ENCODE data around the gene CEBPA.

The CEBPA gene

DNA sequence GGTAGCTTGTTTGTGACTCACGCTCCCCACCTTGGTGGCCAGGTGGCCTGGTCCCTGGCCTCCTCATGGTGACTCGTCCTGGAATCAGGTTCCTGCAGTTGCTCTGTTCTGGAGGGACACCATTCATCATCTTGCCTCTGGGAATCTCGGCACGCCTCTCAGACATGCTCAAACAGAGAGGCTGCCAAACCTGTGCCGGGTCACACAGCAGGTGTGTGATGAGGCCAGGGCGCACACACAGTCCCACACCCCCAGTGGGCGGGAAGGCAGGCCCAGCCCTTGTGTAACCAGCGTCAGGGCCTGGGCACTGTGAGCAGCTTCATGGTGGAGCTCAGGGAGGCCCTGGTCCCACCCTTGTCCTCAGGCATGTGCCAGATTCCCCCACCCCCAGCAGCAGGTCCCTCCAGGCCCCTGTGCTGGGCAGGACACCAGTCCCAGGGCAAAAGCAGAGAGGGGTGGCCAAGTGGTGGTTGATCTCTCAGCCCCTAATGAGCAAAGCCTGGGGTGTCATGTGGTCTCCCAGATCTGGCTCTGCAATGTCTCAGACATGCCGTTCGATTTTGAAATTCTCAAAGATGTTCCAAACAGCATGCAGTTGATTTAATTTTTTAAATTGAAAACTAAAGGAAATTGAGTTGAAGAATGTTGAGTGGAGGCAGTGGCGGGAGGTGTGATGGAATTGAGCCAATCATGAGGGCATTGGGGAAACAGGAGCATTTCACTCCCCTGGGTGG lies 12.1 kb downstream of the CEBPA start:
- TF ChIP-seq, protein P1, sequence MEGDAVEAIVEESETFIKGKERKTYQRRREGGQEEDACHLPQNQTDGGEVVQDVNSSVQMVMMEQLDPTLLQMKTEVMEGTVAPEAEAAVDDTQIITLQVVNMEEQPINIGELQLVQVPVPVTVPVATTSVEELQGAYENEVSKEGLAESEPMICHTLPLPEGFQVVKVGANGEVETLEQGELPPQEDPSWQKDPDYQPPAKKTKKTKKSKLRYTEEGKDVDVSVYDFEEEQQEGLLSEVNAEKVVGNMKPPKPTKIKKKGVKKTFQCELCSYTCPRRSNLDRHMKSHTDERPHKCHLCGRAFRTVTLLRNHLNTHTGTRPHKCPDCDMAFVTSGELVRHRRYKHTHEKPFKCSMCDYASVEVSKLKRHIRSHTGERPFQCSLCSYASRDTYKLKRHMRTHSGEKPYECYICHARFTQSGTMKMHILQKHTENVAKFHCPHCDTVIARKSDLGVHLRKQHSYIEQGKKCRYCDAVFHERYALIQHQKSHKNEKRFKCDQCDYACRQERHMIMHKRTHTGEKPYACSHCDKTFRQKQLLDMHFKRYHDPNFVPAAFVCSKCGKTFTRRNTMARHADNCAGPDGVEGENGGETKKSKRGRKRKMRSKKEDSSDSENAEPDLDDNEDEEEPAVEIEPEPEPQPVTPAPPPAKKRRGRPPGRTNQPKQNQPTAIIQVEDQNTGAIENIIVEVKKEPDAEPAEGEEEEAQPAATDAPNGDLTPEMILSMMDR (IDR thresholded peaks at IDR 0.05) = no peak
- Mint-ChIP-seq H3K36me3 (ENCODE audit: low read depth) (no peaks in the 10 kb centered on the region), H3K27me3 (ENCODE audit: low read depth, poor library complexity) (peaks cover 58% of the 10 kb centered on the region), H3K27ac (no peak overlapping the region), H3K4me1 (peaks cover 43% of the 10 kb centered on the region), H3K9me3 (peaks cover 31% of the 10 kb centered on the region), H3K4me3 (no peak overlapping the region)
- no peak for DNase-seq

DNA sequence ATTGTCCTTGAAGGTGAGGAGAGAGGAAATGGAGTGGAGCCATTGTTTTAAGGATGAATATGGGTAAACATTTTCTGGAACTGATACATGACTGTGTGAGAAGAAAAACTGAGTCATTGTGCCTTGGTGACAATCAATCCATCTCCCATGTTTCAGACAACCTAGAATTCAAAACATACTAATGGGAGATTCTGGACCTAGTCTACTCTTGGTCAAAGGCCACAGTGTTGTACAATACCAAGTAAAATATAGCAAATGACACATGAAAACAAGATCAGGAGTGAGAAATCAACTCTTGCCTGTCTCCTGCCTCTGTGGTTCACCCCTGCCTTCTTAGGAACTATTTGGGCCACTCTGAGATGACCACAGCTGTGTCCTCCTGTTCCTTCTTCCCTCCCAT lies 13.1 kb downstream of the CEBPA start:
- H3K4me3 Mint-ChIP-seq = no peak overlapping the region
- TF ChIP-seq, protein P1 (IDR thresholded peaks at IDR 0.05) = no peak
- H3K36me3 Mint-ChIP-seq (ENCODE audit: low read depth) = no peaks in the 10 kb centered on the region
- no peak overlapping the region for H3K27ac Mint-ChIP-seq
- H3K4me1 Mint-ChIP-seq = peaks cover 43% of the 10 kb centered on the region
- peaks cover 64% of the 10 kb centered on the region for H3K27me3 Mint-ChIP-seq (ENCODE audit: low read depth, poor library complexity)
- peaks cover 31% of the 10 kb centered on the region for H3K9me3 Mint-ChIP-seq
- no peak for DNase-seq

DNA sequence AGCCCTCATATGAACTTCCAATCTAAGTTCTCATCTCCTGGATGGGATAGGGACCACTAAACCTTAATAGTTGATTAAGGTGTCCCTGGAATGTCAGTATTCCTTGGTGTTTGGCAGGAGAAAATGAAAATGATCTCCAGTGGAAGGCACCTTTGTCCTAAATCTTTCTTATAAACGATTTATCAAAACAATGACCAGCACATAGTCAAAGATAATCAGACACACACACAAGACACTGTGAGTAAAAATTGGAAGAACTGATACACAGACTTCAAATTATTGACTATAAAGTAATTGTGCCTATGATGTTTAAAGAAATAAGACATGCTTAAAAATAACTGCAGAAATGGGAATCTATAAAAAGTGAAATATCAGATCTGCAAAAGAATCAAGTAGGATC lies 13.7 kb downstream of the CEBPA start:
- peaks cover 31% of the 10 kb centered on the region for H3K9me3 Mint-ChIP-seq
- DNase-seq = no peak
- H3K4me1 Mint-ChIP-seq = peaks cover 37% of the 10 kb centered on the region
- H3K27ac Mint-ChIP-seq = no peak overlapping the region
- TF ChIP-seq, protein P1 (IDR thresholded peaks at IDR 0.05) = no peak
- no peaks in the 10 kb centered on the region for H3K36me3 Mint-ChIP-seq (ENCODE audit: low read depth)
- peaks cover 66% of the 10 kb centered on the region for H3K27me3 Mint-ChIP-seq (ENCODE audit: low read depth, poor library complexity)
- H3K4me3 Mint-ChIP-seq = no peak overlapping the region

DNA sequence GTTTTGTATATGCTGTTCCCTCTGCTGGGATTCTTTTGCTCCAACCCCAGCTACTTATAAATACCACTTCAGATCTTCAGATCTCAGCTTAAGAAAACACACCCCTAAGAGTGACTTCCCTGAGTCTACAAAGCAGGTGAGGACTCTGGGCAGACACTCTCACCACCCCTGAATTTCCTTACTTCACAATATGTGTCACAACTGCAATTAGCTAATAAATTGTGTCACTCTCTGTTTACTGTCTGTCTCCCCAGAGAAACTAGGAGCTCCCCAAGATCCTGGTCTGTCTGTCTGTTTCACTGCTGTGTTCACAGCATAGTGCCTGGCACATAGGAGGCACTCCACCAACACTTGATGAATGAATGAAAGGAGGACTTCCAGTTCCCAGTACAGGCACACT lies 14.4 kb downstream of the CEBPA start:
- TF ChIP-seq, protein P1 (IDR thresholded peaks at IDR 0.05) = no peak
- H3K36me3 Mint-ChIP-seq (ENCODE audit: low read depth) = no peaks in the 10 kb centered on the region
- H3K4me1 Mint-ChIP-seq = peaks cover 30% of the 10 kb centered on the region
- DNase-seq = no peak
- peaks cover 31% of the 10 kb centered on the region for H3K9me3 Mint-ChIP-seq
- peaks cover 66% of the 10 kb centered on the region for H3K27me3 Mint-ChIP-seq (ENCODE audit: low read depth, poor library complexity)
- H3K4me3 Mint-ChIP-seq = no peak overlapping the region
- H3K27ac Mint-ChIP-seq = no peak overlapping the region

DNA sequence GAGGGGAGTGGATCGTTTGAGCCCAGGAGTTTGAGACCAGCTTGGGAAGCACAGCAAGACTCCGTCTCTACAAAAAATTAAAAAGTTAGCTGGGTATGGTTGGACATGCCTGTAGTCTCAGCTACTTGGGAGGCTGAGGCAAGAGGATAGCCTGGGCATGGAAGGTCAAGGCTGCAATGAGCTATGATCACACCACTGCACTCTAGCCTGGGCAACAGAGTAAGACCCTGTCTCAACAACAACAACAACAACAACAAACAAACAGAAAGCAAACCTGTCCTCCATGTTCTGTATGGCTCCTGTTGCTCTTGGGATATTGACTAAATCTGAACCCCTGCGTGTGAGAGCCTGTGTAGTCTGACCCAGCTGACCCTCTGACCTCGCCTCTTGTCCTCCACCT lies 14.9 kb downstream of the CEBPA start:
- peaks cover 29% of the 10 kb centered on the region for H3K4me1 Mint-ChIP-seq
- peaks cover 31% of the 10 kb centered on the region for H3K9me3 Mint-ChIP-seq
- TF ChIP-seq, protein P1 (IDR thresholded peaks at IDR 0.05) = no peak
- no peak for DNase-seq
- peaks cover 66% of the 10 kb centered on the region for H3K27me3 Mint-ChIP-seq (ENCODE audit: low read depth, poor library complexity)
- no peak overlapping the region for H3K4me3 Mint-ChIP-seq
- H3K36me3 Mint-ChIP-seq (ENCODE audit: low read depth) = no peaks in the 10 kb centered on the region
- no peak overlapping the region for H3K27ac Mint-ChIP-seq

DNA sequence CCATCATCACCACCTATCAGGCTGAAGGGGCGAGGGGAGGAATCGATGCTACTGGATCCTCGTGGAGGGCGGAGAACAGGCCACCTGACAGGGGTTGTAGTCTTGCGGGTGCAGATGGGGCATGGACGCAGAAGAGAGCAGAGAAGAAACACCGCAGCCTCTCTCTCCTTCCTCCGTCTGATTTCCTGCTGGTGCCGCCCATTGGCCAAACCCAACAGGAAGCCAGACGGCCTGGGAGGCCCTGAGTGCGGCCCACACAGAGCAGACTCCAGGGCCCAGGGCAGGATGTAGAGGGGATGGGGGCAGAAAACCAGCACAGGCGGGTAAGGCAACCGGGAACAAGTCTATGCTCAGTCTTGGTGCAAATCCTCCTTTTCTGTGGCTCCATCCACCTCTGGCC lies 15.4 kb downstream of the CEBPA start:
- H3K27me3 Mint-ChIP-seq (ENCODE audit: low read depth, poor library complexity) = peaks cover 66% of the 10 kb centered on the region
- peaks cover 30% of the 10 kb centered on the region for H3K4me1 Mint-ChIP-seq
- H3K36me3 Mint-ChIP-seq (ENCODE audit: low read depth) = no peaks in the 10 kb centered on the region
- no peak overlapping the region for H3K4me3 Mint-ChIP-seq
- H3K27ac Mint-ChIP-seq = no peak overlapping the region
- H3K9me3 Mint-ChIP-seq = peaks cover 31% of the 10 kb centered on the region
- DNase-seq = no peak
- TF ChIP-seq, protein P1 (IDR thresholded peaks at IDR 0.05) = no peak
